IMR-90 (cell line): ENCODE data around the gene MICAL2. TPM values are rescaled to one million over a fixed set of nuclear protein-coding genes. Genes with fewer than 3 reads are reported as not detected.

ENCODE experiments used
- ATAC-seq: fragments of 200-7000 bp; cut with Tn5 transposase; 2 replicates; pipeline ENCODE4 v1.9.1; 2020; ENCODE audit warnings: low read depth, mild to moderate bottlenecking, moderate library complexity
- BruUV-seq: library from RNA; stranded (reverse); fragments of 400-500 nt; replicated peaks from 2 replicates; lab custom pipeline; 2021; lab: Mats Ljungman, UMichigan
- CTCF ChIA-PET: fragments of 300-600 bp; formaldehyde crosslinking; extraction: SDS; loops from one replicate; lab custom pipeline; 2021; ENCODE audit warnings: antibody characterized with exemption; lab: Yijun Ruan, JAX
- POLR2A ChIA-PET: fragments of 300-600 bp; sonication (Branson Sonifier 250); formaldehyde crosslinking; loops from one replicate; lab custom pipeline; 2022; ENCODE audit warnings: antibody characterized with exemption; ENCODE audit not compliant: unreplicated experiment; lab: Charles Lee
- DNase-seq: peaks from one replicate; pipeline ENCODE4 v3.0.0; 2013
- H2AFZ ChIP-seq: replicated peaks from 2 replicates; pipeline ENCODE3; 2013; ENCODE audit warnings: low read length, mild to moderate bottlenecking; ENCODE audit not compliant: poor library complexity
- H2AK5ac ChIP-seq: 2 replicates; pipeline ENCODE4 v1.6.1; 2013; ENCODE audit warnings: low read depth, low read length, inconsistent platforms
- H2AK9ac ChIP-seq: replicated peaks from 2 replicates; pipeline ENCODE3; 2013; ENCODE audit warnings: mild to moderate bottlenecking, low read depth, low read length, moderate library complexity; ENCODE audit not compliant: poor library complexity
- H2BK120ac ChIP-seq: 2 replicates; pipeline ENCODE4 v1.6.1; 2013; ENCODE audit warnings: low read depth, low read length, inconsistent platforms
- H2BK15ac ChIP-seq: 3 replicates; pipeline ENCODE4 v1.6.1; 2013; ENCODE audit warnings: low read depth, low read length, inconsistent platforms
- H2BK20ac ChIP-seq: 2 replicates; pipeline ENCODE4 v1.6.1; 2013; ENCODE audit warnings: low read depth, mild to moderate bottlenecking, inconsistent platforms, low read length, moderate library complexity
- H2BK5ac ChIP-seq: 2 replicates; pipeline ENCODE4 v1.6.1; 2013; ENCODE audit warnings: mild to moderate bottlenecking, low read depth, low read length, inconsistent platforms; ENCODE audit not compliant: poor library complexity, severe bottlenecking
- H3K14ac ChIP-seq: replicated peaks from 2 replicates; pipeline ENCODE4 v1.6.1; 2013; ENCODE audit warnings: low read depth, low read length, inconsistent platforms
- H3K18ac ChIP-seq: 2 replicates; pipeline ENCODE4 v1.6.1; 2013; ENCODE audit warnings: low read depth, low read length, control low read depth
- H3K23ac ChIP-seq: 2 replicates; pipeline ENCODE4 v1.6.1; 2013; ENCODE audit warnings: low read depth, low read length, inconsistent platforms
- H3K27ac ChIP-seq: 2 replicates; pipeline ENCODE4 v1.5.1; 2013; ENCODE audit warnings: mild to moderate bottlenecking, control low read depth, low read length; ENCODE audit not compliant: insufficient read depth
- H3K27me3 ChIP-seq: 2 replicates; pipeline ENCODE4 v1.6.1; 2013; ENCODE audit warnings: low read length; ENCODE audit not compliant: control insufficient read depth, insufficient read depth
- H3K36me3 ChIP-seq: 2 replicates; pipeline ENCODE4 v1.6.1; 2013; ENCODE audit warnings: low read length, mixed read lengths; ENCODE audit not compliant: control insufficient read depth, insufficient read depth
- H3K4ac ChIP-seq: 2 replicates; pipeline ENCODE4 v1.6.1; 2013; ENCODE audit warnings: low read depth, low read length, inconsistent platforms
- H3K4me1 ChIP-seq: 2 replicates; pipeline ENCODE4 v1.6.1; 2013; ENCODE audit warnings: low read length, mixed read lengths; ENCODE audit not compliant: control insufficient read depth, insufficient read depth
- H3K4me2 ChIP-seq: 2 replicates; pipeline ENCODE4 v1.6.1; 2013; ENCODE audit warnings: low read depth, mild to moderate bottlenecking, control low read depth, low read length, moderate library complexity
- H3K4me3 ChIP-seq: 2 replicates; pipeline ENCODE4 v1.5.1; 2013; ENCODE audit warnings: low read depth, mild to moderate bottlenecking, control low read depth, low read length, moderate library complexity; ENCODE audit not compliant: insufficient read depth
- H3K56ac ChIP-seq: 2 replicates; pipeline ENCODE4 v1.6.1; 2013; ENCODE audit warnings: low read length, inconsistent platforms; ENCODE audit not compliant: insufficient read depth; ENCODE audit errors: extremely low read depth
- H3K79me1 ChIP-seq, 2 experiments: 2 replicates each; pipeline ENCODE4 v1.6.1; 2013; ENCODE audit warnings: low read length in 2 of 2, inconsistent platforms in 1 of 2, low read depth in 1 of 2
- H3K9ac ChIP-seq: 2 replicates; pipeline ENCODE4 v1.6.1; 2013; ENCODE audit warnings: low read depth, low read length, control low read depth
- H3K9me1 ChIP-seq: 2 replicates; pipeline ENCODE4 v1.6.1; 2013; ENCODE audit warnings: low read length, inconsistent platforms; ENCODE audit not compliant: insufficient read depth
- H3K9me3 ChIP-seq: 2 replicates; pipeline ENCODE4 v1.6.1; 2013; ENCODE audit warnings: low read length; ENCODE audit not compliant: control insufficient read depth, insufficient read depth
- H4K20me1 ChIP-seq: 2 replicates; pipeline ENCODE4 v1.6.1; 2013; ENCODE audit warnings: low read length, inconsistent platforms; ENCODE audit not compliant: insufficient read depth
- H4K5ac ChIP-seq: 2 replicates; pipeline ENCODE4 v1.6.1; 2013; ENCODE audit warnings: mild to moderate bottlenecking, low read depth, low read length, control low read depth
- H4K8ac ChIP-seq, 2 experiments: 2 replicates each; pipeline ENCODE4 v1.6.1; 2013; ENCODE audit warnings: low read depth in 2 of 2, low read length in 2 of 2, control low read depth in 1 of 2, inconsistent platforms in 1 of 2
- H4K91ac ChIP-seq: 2 replicates; pipeline ENCODE4 v1.6.1; 2013; ENCODE audit warnings: low read depth, low read length, inconsistent platforms; ENCODE audit not compliant: insufficient read depth
- BHLHE40 ChIP-seq: fragments of 150-350 bp; IDR thresholded peaks from 2 replicates; pipeline ENCODE4 v1.6.1; 2016; ENCODE audit warnings: mild to moderate bottlenecking, low read depth, low read length
- CEBPB ChIP-seq: IDR thresholded peaks from 2 replicates; pipeline ENCODE4 v1.6.1; 2012; ENCODE audit warnings: low read depth, low read length, improper control_type of control experiment
- CHD1 ChIP-seq: IDR thresholded peaks from 2 replicates; pipeline ENCODE4 v1.6.1; 2012; ENCODE audit warnings: low read depth, low read length, improper control_type of control experiment
- ELK1 ChIP-seq: fragments of 150-350 bp; IDR thresholded peaks from 2 replicates; pipeline ENCODE4 v1.6.1; 2016; ENCODE audit warnings: low read depth, mild to moderate bottlenecking, low read length, moderate library complexity, borderline replicate concordance
- NFE2L2 ChIP-seq: fragments of 150-350 bp; IDR thresholded peaks from 2 replicates; pipeline ENCODE4 v1.6.1; 2016; ENCODE audit warnings: low read depth, mild to moderate bottlenecking, low read length
- WGBS, 2 experiments: methylation state at CpG; one replicate each; pipeline versions ENCODE4 v1.1.5 to v1.1.7; 2013; ENCODE audit warnings: missing lambda C conversion rate in 2 of 2; ENCODE audit not compliant: insufficient read length in 1 of 2; ENCODE audit errors: extremely low coverage in 2 of 2; 5-methylcytosine and 5-hydroxymethylcytosine counted together
- dilution Hi-C: fragments of 300-500 bp; cut with HindIII; formaldehyde crosslinking; loops from one replicate; pipeline ENCODE4 v1.14.3; 2018; ENCODE audit warnings: low sequenced_read_pairs; ENCODE audit not compliant: unreplicated experiment
- in situ Hi-C: fragments of 300-500 bp; cut with MboI; formaldehyde crosslinking; loops from 3 replicates; pipeline ENCODE4 v1.14.3; 2019; ENCODE audit warnings: low sequenced_read_pairs, inconsistent platforms, mixed read lengths
- intact Hi-C: fragments of 100-400 bp; cut with micrococcal nuclease; formaldehyde crosslinking; loops from 2 replicates; pipeline ENCODE4 v1.10.0; 2022
- polyA plus RNA-seq, 3 experiments: library from polyadenylated mRNA; depleted of rRNA; stranded (reverse); fragments of >200 nt; gene quantifications; 2 replicates each; pipeline ENCODE4 v1.2.3, GENCODE V29; 2012; ENCODE audit warnings: low replicate concordance in 1 of 3
- total RNA-seq: library from RNA; depleted of rRNA; stranded (reverse); fragments of >200 nt; gene quantifications from 2 replicates; pipeline ENCODE4 v1.2.3, GENCODE V29; 2012

Gene MICAL2
- total and polyA plus RNA-seq, 2 of the 4 experiments (the other 2 are of a cell fraction), result 170 to 336 TPM

- intact Hi-C loops, result loop anchor here (10.0 kb wide), 1 partner anchor 149 kb away; no protein-coding TSS in a partner anchor
Measured at GRCh38 chr11:12234221-12234620, 123.8 kb downstream of the MICAL2 start.

More at GRCh38 chr11:12234221-12234620, 123.8 kb downstream of the MICAL2 start:
- Histone ChIP-seq H3K56ac (no peak overlapping the region), H2AFZ (no peak overlapping the region), H3K4me3 (no peak overlapping the region), H4K5ac (no peak overlapping the region; the same call in 1 of the 2 replicates), H3K4ac (peak overlapping the region; percentile 92; the same call in 1 of the 2 replicates), H3K4me2 (no peak overlapping the region), H2BK120ac (peak overlapping the region; percentile 73; the same call in 1 of the 2 replicates), H3K23ac (no peak overlapping the region; the same call in 1 of the 2 replicates), H3K9me3 (no peaks in the 10 kb centered on the region), H3K27ac (no peak overlapping the region), H3K36me3 (peaks cover 39% of the 10 kb centered on the region), H3K18ac (no peak overlapping the region), H3K27me3 (no peaks in the 10 kb centered on the region), H3K14ac (peak overlapping the region; percentile 61; the same call in 1 of the 2 replicates), H4K8ac (peak overlapping the region in 1 of 2 experiments; percentile 50; a peak in 1 of 4 replicates), H2AK9ac (no peak overlapping the region), H2AK5ac (peak overlapping the region; percentile 5; the same call in 1 of the 2 replicates), H2BK20ac (peak overlapping the region; percentile 66; the same call in 1 of the 2 replicates), H4K20me1 (no peaks in the 10 kb centered on the region), H4K91ac (peak overlapping the region; percentile 43), H3K9ac (no peak overlapping the region), H3K9me1 (peaks cover 19% of the 10 kb centered on the region), H2BK15ac (no peak overlapping the region), H2BK5ac (peak overlapping the region; percentile 51), H3K79me1 (peaks cover 44 to 89% of the 10 kb centered on the region in 2 experiments), H3K4me1 (peaks cover 7% of the 10 kb centered on the region)
- ATAC-seq (no peak), DNase-seq (no peak)
- dilution Hi-C loops, result no loop called here
- CTCF ChIA-PET, result no interaction called here
- no CpG with 5 or more reads among the region's 1 CpG for WGBS, 2 experiments
- in situ Hi-C loops, result loop anchor here (10.0 kb wide), 1 partner anchor 119 kb away; the partner anchor contains the start of gene MICAL2
- POLR2A ChIA-PET, result no interaction called here
- no peak for TF ChIP-seq CHD1
- TF ChIP-seq CEBPB, result no peak
- no peak for TF ChIP-seq NFE2L2
- no peak for TF ChIP-seq ELK1
- no peak for TF ChIP-seq BHLHE40
- BruUV-seq, result no TSS peak
